ENCODE measurements around the gene DIP2B.

The DIP2B gene

DNA sequence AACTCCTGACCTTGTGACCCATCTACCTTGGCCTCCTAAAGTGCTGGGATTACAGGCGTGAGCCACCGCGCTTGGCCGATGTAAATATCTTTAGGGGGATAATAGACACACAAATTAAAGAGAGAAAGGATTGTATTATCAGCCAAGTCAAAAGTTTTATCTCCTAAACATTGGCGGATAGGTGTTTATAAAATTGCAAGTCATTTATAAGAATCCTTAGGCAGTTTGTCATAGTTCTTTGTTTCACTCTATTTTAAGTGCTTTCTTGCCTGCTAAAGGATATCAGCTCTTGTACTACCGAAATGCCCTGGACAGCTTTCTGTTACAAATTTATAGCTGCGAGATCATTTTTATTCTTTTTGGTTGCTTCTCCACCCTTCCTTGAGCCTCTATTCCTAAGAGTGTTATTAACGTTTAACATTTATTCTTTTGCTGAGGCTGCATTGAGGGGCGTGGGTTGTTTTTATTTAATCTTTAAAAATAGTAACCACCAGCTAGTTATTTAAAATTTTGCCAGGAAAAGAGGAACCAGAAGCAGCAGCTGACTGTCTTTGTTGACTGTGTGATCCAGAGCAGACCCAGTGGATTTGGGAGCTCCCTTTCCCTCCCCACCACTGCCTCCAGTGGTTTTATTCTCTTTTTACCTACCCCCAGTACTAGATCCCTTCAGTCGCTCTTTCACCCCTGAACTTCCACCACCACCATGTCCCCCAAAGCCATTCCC, 106.4 kb downstream of the DIP2B start:
- no peak overlapping the region for H3K4me3 ChIP-seq (ENCODE audit: low read depth, low read length)

GRCh38 chr12:50612882-50613281, 108.1 kb downstream of the DIP2B start:
- H3K4me3 ChIP-seq (ENCODE audit: low read depth, low read length), result no peak overlapping the region

DNA sequence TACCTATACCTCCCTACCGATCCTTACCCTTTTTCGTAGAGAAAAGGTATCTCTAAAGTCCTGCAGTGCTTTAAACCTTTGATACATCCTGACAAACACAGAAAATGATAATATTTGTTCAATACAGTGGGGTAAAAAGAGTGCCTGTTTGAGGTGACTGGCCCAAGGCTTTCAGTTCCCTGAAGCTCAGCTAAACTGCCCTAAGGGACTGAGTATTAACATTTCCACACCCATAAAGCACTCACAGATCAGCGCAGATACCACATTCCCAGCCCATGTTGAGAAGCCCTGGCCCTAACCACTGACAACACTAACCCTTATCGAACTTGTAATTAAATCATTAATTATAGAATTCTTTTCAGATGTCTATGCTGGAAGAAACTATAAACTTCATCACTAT, 108.7 kb downstream of the DIP2B start:
- H3K4me3 ChIP-seq (ENCODE audit: low read depth, low read length), result no peak overlapping the region

- no peak overlapping the region for H3K4me3 ChIP-seq (ENCODE audit: low read depth, low read length)
These were observed 109.5 kb downstream of the DIP2B start for GRCh38 chr12:50614167-50614759.

GRCh38 chr12:50615145-50615906, 110.5 kb downstream of the DIP2B start:
- no peak overlapping the region for H3K4me3 ChIP-seq (ENCODE audit: low read depth, low read length)

DNA sequence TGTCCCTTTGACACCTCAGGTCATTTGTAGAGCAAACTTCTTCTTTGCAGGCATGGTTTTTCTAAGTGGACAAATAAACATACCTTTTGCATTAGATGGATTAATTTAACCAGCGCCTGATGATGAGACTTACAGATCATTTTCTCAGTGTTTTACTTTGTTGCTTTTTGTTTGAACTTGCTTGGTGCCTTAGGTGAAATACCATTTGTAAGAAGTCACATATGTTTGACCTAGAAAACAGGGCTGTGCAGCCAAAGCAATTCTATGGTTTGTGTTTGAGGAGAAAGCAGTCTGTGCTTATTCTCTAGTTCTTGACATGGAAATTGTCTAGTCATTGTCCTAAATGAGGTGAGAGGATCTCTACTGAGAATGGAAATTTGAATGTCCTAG, 111.1 kb downstream of the DIP2B start:
- H3K4me3 ChIP-seq (ENCODE audit: low read depth, low read length), result no peak overlapping the region

GRCh38 chr12:50617657-50618056, 112.9 kb downstream of the DIP2B start:
- no peak overlapping the region for H3K4me3 ChIP-seq (ENCODE audit: low read depth, low read length)

- H3K4me3 ChIP-seq (ENCODE audit: low read depth, low read length), result no peak overlapping the region
These were observed 114.3 kb downstream of the DIP2B start for GRCh38 chr12:50618864-50619609.

GRCh38 chr12:50619610-50619958, 114.8 kb downstream of the DIP2B start:
- H3K4me3 ChIP-seq (ENCODE audit: low read depth, low read length), result no peak overlapping the region

DNA sequence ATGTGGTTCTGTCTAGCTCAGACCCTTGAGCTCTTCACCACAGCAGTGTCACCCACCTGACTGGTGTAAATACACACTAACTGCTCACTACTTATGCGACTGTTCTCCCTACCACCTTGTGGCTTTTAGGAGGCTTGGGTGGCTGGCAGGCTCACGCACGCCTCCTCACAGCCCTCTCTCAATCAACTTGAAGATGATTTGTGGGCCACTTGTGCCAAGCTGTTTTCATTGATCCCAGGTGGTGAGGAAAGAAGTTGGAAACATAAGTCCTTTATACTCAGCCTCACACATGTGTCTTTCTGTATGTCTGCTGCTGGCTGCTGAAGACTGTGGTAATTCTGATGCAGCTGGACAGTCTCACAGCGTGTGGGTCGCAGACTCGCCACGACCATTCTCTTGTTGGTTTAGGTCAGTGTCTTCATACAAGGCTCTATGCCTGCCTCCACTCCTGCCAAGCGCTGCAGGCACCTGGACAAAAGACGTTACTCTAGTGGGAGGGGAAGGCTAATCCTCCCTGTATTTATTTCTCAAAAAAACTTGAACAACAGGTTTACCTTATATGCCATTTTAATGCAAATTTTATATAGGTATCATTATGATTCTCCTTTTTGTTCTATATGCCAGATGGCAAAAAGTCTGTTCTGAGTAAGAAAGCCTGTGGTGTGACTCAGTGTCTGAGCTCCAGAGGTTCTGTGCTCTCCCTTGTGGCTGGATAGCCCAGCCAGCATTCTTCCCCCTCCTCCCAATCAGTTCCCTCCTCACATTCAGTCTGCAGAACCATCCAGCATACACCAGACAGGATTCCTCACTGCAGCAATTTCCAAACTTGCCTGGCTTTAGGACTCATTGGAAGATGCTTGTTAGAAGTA, 115.6 kb downstream of the DIP2B start:
- no peak overlapping the region for H3K4me3 ChIP-seq (ENCODE audit: low read depth, low read length)

DNA sequence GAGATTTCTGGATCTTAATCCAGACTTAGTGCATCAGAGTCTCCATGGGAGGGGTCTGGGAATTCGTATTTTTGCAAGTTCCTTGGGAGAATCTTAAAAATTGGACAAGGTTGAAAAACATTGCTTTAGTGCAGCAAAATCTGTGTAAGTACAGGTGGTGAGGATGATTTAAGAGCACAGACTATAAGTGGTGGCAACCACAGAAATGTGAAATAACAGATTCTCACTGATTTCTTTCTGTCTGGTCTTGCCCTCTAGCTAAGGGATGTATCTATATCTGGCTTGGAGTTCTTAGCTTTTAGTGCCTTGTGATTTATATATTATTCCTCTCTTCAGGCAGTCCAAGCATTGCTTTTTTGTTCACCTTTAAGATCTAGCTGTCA, 116.2 kb downstream of the DIP2B start:
- no peak overlapping the region for H3K4me3 ChIP-seq (ENCODE audit: low read depth, low read length)

DNA sequence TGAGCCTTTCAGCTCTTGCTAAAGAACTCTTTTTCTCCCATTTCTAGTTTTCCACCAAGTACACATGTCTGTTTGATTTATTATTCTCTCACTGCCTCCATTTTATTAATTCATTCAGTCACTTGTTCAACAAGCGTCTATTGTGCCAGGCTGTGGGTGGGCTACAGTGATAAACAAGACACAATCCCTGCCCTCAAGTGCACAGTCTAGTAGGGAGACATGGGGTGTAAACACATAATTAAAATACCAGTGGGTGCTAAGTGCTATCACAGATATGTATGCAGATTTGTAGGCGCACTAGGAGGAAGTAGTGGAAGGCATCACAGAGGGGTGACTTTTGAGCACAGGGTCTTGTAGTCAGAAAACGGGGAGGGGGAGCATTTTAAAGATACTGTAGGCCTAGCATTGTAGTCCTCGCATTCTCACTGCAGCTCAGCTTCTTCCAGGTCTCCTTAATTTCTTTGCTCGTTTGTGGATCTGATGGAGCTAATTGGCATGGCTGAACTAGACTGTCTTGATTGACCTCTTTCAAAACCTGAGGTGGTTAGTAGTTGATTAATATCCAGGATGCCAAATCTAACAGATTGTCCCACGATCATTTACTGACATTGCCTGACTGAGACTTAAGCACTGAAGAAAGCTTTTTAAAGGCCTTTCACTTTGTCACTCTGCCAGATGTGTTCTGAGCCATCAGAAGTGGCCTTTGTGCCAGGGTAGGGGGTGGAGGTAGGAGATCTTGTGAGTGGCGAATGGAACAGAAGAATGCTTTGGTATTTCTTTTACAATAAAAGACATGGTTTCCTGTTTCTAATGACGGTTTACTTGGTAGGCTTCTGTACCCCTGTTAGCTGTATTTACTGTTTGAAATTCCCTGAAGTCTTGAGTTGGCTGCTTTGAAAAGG, 116.9 kb downstream of the DIP2B start:
- H3K4me3 ChIP-seq (ENCODE audit: low read depth, low read length), result no peak overlapping the region

DNA sequence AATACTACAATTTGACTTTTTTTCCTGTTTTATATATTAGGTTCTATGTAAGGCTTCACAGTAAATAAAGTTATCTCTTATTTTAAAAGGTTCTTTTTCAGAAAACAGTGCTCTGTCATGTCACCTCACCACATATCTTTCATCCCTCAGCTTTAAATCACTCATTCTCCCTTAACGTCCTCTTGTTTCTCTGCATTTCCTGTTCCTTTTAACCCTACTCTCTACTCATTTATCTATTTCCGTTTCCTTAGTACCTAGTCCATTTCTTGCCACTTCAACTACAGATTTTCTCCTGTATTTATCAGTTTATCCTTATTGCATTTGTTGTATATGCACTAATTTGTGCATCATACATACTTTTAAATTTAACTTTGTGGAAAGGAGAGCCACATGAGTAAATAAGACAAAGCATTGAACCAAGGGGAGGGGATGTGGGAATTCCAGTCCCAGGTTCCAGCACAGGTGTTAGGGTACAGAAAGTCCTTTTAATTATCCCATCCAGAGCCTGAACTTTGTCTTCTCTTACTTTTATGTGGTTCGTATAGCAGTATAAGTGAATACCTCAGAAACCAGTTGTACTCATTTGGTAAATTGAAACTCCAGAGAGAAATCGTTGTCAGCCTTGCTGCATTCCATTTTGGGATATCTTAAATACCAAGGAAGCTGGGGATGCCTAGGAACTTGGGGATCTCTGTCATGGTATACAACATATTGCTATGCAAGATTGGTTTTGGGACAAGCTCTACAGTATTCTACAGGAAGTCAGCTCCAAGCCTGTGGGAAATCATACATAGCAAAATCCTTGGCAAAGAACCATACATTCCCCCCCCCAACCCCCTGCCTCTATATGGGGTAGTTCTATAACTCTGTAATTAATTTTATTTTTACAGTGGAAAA, 120.5 kb downstream of the DIP2B start:
- no peak overlapping the region for H3K4me3 ChIP-seq (ENCODE audit: low read depth, low read length)

GRCh38 chr12:50626026-50626425, 121.2 kb downstream of the DIP2B start:
- no peak overlapping the region for H3K4me3 ChIP-seq (ENCODE audit: low read depth, low read length)

- no peak overlapping the region for H3K4me3 ChIP-seq (ENCODE audit: low read depth, low read length)
These were observed 122.7 kb downstream of the DIP2B start for GRCh38 chr12:50627491-50627890.

DNA sequence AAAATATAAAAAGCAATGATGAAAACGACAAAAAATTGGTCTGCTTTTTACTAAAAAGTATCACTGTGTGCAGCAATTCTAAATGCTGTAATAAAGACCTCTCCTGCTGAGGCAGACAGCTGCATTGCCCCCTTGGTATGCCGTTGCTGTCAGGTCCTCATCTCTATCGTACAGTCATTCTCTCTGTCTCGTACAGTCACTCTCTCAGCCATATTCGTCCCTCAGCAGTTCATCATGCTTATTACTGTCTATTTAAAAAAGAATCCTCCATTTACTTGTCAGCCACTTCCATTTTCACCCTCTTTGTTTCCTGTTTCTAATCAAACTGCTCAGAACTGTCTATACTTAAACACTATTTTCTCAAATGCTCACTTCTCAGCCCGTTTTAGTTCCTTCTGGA, 123.6 kb downstream of the DIP2B start:
- no peak overlapping the region for H3K4me3 ChIP-seq (ENCODE audit: low read depth, low read length)

- H3K4me3 ChIP-seq (ENCODE audit: low read depth, low read length), result no peak overlapping the region
These were observed 129.2 kb downstream of the DIP2B start for GRCh38 chr12:50633955-50634354.

DNA sequence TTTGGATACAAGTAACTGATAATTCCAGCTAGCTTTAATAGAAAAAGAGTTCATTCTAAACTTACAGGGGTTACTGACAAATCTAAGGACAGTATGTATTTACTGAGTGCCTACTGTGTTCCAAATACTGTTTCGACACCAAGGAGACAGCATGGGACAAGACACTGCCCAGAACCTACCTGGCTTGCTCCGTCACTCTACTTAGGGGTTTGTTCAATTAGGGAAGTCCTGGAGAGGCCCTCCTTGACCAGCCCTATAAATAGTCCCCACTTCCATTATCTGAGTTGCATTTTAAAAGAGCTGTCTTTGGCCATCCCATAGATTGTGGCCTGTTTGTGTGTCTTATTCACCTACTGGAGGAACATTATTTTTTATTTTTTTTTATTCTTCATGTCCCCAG, 129.6 kb downstream of the DIP2B start:
- no peak overlapping the region for H3K4me3 ChIP-seq (ENCODE audit: low read depth, low read length)

GRCh38 chr12:50635364-50635763, 130.6 kb downstream of the DIP2B start:
- H3K4me3 ChIP-seq (ENCODE audit: low read depth, low read length), result no peak overlapping the region

Data from iPS-11a (cell line).